DND-41 (cell line): ENCODE measurements around the gene SH3GLB2.

ENCODE experiments used
- ATAC-seq: fragments of 200-7000 bp; cut with Tn5 transposase; 3 replicates; pipeline ENCODE4 v1.9.1; 2021; ENCODE audit warnings: low read depth; ENCODE audit not compliant: insufficient read depth
- DNase-seq: peaks from one replicate; pipeline ENCODE4 v3.0.0-alpha.2; 2020
- H2AFZ ChIP-seq: 2 replicates; pipeline ENCODE4 v1.6.0; 2012; ENCODE audit warnings: low read depth, low read length
- H3K27ac ChIP-seq: 2 replicates; pipeline ENCODE4 v1.5.1; 2012; ENCODE audit warnings: low read length, inconsistent platforms
- H3K27me3 ChIP-seq: fragments of 200-600 bp; sonication (generic); 2 replicates; pipeline ENCODE4 v1.6.0; 2012; ENCODE audit warnings: low read length, mild to moderate bottlenecking, inconsistent platforms; ENCODE audit not compliant: insufficient read depth, poor library complexity
- H3K36me3 ChIP-seq: 2 replicates; pipeline ENCODE4 v1.5.1; 2012; ENCODE audit warnings: low read length, inconsistent platforms; ENCODE audit not compliant: insufficient read depth
- H3K4me1 ChIP-seq: 2 replicates; pipeline ENCODE4 v1.5.1; 2012; ENCODE audit warnings: mild to moderate bottlenecking, low read length; ENCODE audit not compliant: insufficient read depth
- H3K4me2 ChIP-seq: 2 replicates; pipeline ENCODE4 v1.6.0; 2012; ENCODE audit warnings: mild to moderate bottlenecking, moderate library complexity, low read length, inconsistent platforms; ENCODE audit not compliant: insufficient read depth
- H3K4me3 ChIP-seq, 2 experiments: fragments of 200-600 bp in 1 of 2; shearing (Covaris generic) in 1 of 2; 2 replicates each; pipeline ENCODE4 v1.5.1; 2012 to 2016; ENCODE audit warnings: inconsistent platforms in 2 of 2, low read length in 2 of 2, mild to moderate bottlenecking in 2 of 2, low read depth in 1 of 2, moderate library complexity in 1 of 2
- H3K79me2 ChIP-seq: 2 replicates; pipeline ENCODE4 v1.6.0; 2012; ENCODE audit warnings: low read length, inconsistent platforms; ENCODE audit not compliant: insufficient read depth
- H3K9ac ChIP-seq: 2 replicates; pipeline ENCODE4 v1.6.0; 2012; ENCODE audit warnings: low read depth, mild to moderate bottlenecking, inconsistent platforms, low read length, moderate library complexity
- H3K9me3 ChIP-seq: 2 replicates; pipeline ENCODE4 v1.5.1; 2012; ENCODE audit warnings: low read length, moderate library complexity, mild to moderate bottlenecking, inconsistent platforms; ENCODE audit not compliant: insufficient read depth, severe bottlenecking
- H4K20me1 ChIP-seq: 2 replicates; pipeline ENCODE4 v1.6.0; 2012; ENCODE audit warnings: low read length; ENCODE audit not compliant: insufficient read depth
- EZH2 ChIP-seq: IDR thresholded peaks from 3 replicates; pipeline ENCODE4 v1.6.1; 2012; ENCODE audit warnings: borderline replicate concordance, low read depth, mild to moderate bottlenecking, moderate library complexity, low read length, inconsistent platforms; ENCODE audit not compliant: severe bottlenecking
- TF ChIP-seq, protein P1 (sequence below): IDR thresholded peaks from 2 replicates; pipeline ENCODE4 v1.5.1; 2012; ENCODE audit warnings: borderline replicate concordance, low read length, moderate library complexity, mild to moderate bottlenecking; ENCODE audit not compliant: poor library complexity, severe bottlenecking; ENCODE audit errors: extremely low read depth

Gene SH3GLB2

DNA sequence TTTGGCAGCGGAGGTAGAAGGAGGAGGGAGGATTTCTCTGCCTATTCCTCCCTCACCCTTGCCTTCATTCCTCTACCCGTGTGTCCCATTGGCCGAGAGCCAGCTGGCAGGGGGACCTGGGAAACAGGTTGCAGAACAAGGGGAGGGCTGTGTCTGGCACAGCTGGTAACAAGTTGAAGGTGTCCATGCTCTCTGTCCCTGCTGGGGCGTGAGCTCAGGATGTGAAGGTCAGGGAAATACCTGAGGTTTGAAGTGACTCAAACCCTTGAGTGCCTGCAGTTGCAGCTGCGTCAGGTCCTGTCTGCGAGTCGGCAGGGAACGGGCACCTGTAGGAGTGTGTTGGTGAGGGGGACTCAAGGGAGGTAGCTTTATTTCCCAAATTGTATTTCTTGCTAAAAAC is 24.5 kb upstream of the SH3GLB2 start:
- Histone ChIP-seq H3K36me3 (peaks cover 31% of the 10 kb centered on the region), H3K4me3 (no peak overlapping the region), H3K4me1 (no peaks in the 10 kb centered on the region), H3K9me3 (no peaks in the 10 kb centered on the region), H3K27ac (no peak overlapping the region), H3K79me2 (no peaks in the 10 kb centered on the region), H4K20me1 (no peaks in the 10 kb centered on the region), H3K9ac (no peak overlapping the region), H2AFZ (no peak overlapping the region), H3K27me3 (no peaks in the 10 kb centered on the region), H3K4me2 (no peak overlapping the region)
- ATAC-seq (no peak), DNase-seq (no peak)
- TF ChIP-seq, protein P1, sequence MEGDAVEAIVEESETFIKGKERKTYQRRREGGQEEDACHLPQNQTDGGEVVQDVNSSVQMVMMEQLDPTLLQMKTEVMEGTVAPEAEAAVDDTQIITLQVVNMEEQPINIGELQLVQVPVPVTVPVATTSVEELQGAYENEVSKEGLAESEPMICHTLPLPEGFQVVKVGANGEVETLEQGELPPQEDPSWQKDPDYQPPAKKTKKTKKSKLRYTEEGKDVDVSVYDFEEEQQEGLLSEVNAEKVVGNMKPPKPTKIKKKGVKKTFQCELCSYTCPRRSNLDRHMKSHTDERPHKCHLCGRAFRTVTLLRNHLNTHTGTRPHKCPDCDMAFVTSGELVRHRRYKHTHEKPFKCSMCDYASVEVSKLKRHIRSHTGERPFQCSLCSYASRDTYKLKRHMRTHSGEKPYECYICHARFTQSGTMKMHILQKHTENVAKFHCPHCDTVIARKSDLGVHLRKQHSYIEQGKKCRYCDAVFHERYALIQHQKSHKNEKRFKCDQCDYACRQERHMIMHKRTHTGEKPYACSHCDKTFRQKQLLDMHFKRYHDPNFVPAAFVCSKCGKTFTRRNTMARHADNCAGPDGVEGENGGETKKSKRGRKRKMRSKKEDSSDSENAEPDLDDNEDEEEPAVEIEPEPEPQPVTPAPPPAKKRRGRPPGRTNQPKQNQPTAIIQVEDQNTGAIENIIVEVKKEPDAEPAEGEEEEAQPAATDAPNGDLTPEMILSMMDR = no peak
- no peak for TF ChIP-seq EZH2

DNA sequence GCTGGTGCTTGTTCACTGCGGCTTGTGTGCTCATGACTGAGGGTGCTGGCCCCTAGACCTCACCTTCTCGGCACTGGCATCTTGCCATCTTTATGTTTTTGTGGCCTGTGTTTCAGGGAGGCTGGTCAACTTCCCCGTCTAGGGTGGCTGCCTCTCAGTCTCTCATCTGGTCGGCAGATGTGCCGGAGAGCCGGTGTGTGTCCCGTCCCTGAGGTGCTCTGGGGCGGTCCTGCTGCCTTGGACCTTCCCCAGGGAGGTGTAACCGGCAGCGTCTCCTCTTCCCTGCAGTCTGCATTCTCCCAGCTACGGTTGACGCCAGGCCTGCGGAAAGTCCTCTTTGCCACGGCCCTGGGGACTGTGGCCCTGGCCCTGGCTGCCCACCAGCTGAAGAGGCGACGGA is 13.9 kb upstream of the SH3GLB2 start:
- Histone ChIP-seq H3K4me3 (no peak overlapping the region), H4K20me1 (peaks cover 12% of the 10 kb centered on the region), H3K9me3 (no peaks in the 10 kb centered on the region), H3K27ac (no peak overlapping the region), H2AFZ (no peak overlapping the region), H3K36me3 (peaks cover 18% of the 10 kb centered on the region), H3K27me3 (no peaks in the 10 kb centered on the region), H3K9ac (no peak overlapping the region), H3K79me2 (peaks cover 26% of the 10 kb centered on the region), H3K4me2 (no peak overlapping the region), H3K4me1 (peaks cover 16% of the 10 kb centered on the region)
- ATAC-seq = no peak
- DNase-seq = no peak
- no peak for TF ChIP-seq EZH2
- TF ChIP-seq, protein P1 = no peak

- Histone ChIP-seq H3K36me3 (peaks cover 18% of the 10 kb centered on the region), H3K9ac (no peak overlapping the region), H3K27ac (no peak overlapping the region), H3K4me1 (peaks cover 22% of the 10 kb centered on the region), H2AFZ (no peak overlapping the region), H3K79me2 (peaks cover 31% of the 10 kb centered on the region), H3K9me3 (no peaks in the 10 kb centered on the region), H3K4me3 (no peak overlapping the region), H4K20me1 (peaks cover 13% of the 10 kb centered on the region), H3K4me2 (no peak overlapping the region), H3K27me3 (no peaks in the 10 kb centered on the region)
- TF ChIP-seq, protein P1 = no peak
- TF ChIP-seq EZH2 = no peak
- DNase-seq (no peak), ATAC-seq (no peak)
Observed at GRCh38 chr9:129040113-129040643, 12.0 kb upstream of the SH3GLB2 start.
